PC-9 (cell line): Measurements from ENCODE around the gene BCKDK. TPM values are rescaled to one million over a fixed set of nuclear protein-coding genes. Genes with fewer than 3 reads are reported as not detected.
"Not testable (repeated sequence)": the region's sequence is repeated elsewhere in the genome, so short reads cannot be mapped to it uniquely, and the experiment has no call there.

Source experiments
- BruUV-seq: library from RNA; stranded (reverse); fragments of 400-500 nt; replicated peaks from 2 replicates; lab custom pipeline; 2021; lab: Mats Ljungman, UMichigan
- CTCF ChIA-PET: fragments of 300-600 bp; sonication (Branson Sonifier 250); formaldehyde crosslinking; loops from one replicate; lab custom pipeline; 2022; ENCODE audit warnings: antibody characterized with exemption; lab: Charles Lee
- POLR2A ChIA-PET: fragments of 300-600 bp; sonication (Branson Sonifier 250); formaldehyde crosslinking; loops from one replicate; lab custom pipeline; 2022; ENCODE audit warnings: antibody characterized with exemption; ENCODE audit not compliant: unreplicated experiment; lab: Charles Lee
- DNase-seq, 2 experiments: peaks; one replicate each; pipeline versions ENCODE4 v3.0.0 to v3.0.0-alpha.2; 2015 to 2022; ENCODE audit warnings: mixed read lengths in 1 of 2
- H2AFZ ChIP-seq: fragments of 200-600 bp; sonication (generic); 2 replicates; pipeline ENCODE4 v1.8.1; 2017; ENCODE audit warnings: antibody characterized with exemption
- H3F3A ChIP-seq: fragments of 200-600 bp; sonication (generic); 2 replicates; pipeline ENCODE4 v1.8.1; 2017; ENCODE audit warnings: antibody characterized with exemption, mild to moderate bottlenecking, low read depth; ENCODE audit not compliant: insufficient read depth
- H3K27ac ChIP-seq: fragments of 200-600 bp; sonication (generic); 2 replicates; pipeline ENCODE4 v1.6.1; 2016; ENCODE audit warnings: mixed run types
- H3K27me3 ChIP-seq: fragments of 200-600 bp; sonication (generic); 2 replicates; pipeline ENCODE4 v1.6.1; 2016; ENCODE audit warnings: low read depth, mixed run types; ENCODE audit not compliant: insufficient read depth
- H3K36me3 ChIP-seq: fragments of 200-600 bp; sonication (generic); 2 replicates; pipeline ENCODE4 v1.6.1; 2016; ENCODE audit warnings: low read depth, mixed run types
- H3K4me1 ChIP-seq: fragments of 200-600 bp; sonication (generic); replicated peaks from 2 replicates; pipeline ENCODE4 v1.6.1; 2016; ENCODE audit warnings: mixed run types; ENCODE audit not compliant: insufficient read depth
- H3K4me2 ChIP-seq: fragments of 200-600 bp; sonication (generic); 2 replicates; pipeline ENCODE4 v1.6.1; 2017; ENCODE audit warnings: mixed run types
- H3K4me3 ChIP-seq: fragments of 200-600 bp; sonication (generic); 2 replicates; pipeline ENCODE4 v1.6.1; 2016; ENCODE audit warnings: mixed run types
- H3K79me2 ChIP-seq: fragments of 200-600 bp; sonication (generic); 2 replicates; pipeline ENCODE4 v1.6.1; 2017; ENCODE audit warnings: low read depth, mixed run types
- H3K9me2 ChIP-seq: fragments of 200-600 bp; sonication (generic); 2 replicates; pipeline ENCODE4 v1.8.1; 2017; ENCODE audit warnings: mild to moderate bottlenecking; ENCODE audit not compliant: insufficient read depth
- H3K9me3 ChIP-seq: fragments of 200-600 bp; sonication (generic); 2 replicates; pipeline ENCODE4 v1.8.1; 2016; ENCODE audit warnings: low read depth; ENCODE audit not compliant: insufficient read depth
- H4K20me1 ChIP-seq: fragments of 200-600 bp; sonication (generic); 2 replicates; pipeline ENCODE4 v1.8.1; 2017; ENCODE audit not compliant: insufficient read depth
- EZH2 ChIP-seq: fragments of 200-600 bp; sonication (generic); IDR thresholded peaks from 2 replicates; pipeline ENCODE4 v1.8.0; 2017; ENCODE audit warnings: antibody characterized with exemption, low read depth
- intact Hi-C: fragments of 100-400 bp; cut with micrococcal nuclease; formaldehyde crosslinking; loops from one replicate; pipeline ENCODE4 v1.10.0; 2022; ENCODE audit not compliant: unreplicated experiment
- total RNA-seq: library from RNA; stranded (reverse); gene quantifications from 2 replicates; pipeline ENCODE4 v1.2.3, GENCODE V29; 2021
- TF ChIP-seq, protein P1 (sequence below): fragments of 200-600 bp; sonication (generic); conservative IDR thresholded peaks from 2 replicates; pipeline ENCODE4 v1.6.1; 2017; ENCODE audit warnings: mixed run types, antibody characterized with exemption, mild to moderate bottlenecking, moderate library complexity

BCKDK gene
- total RNA-seq, 1 experiment from 2014 or later = 41.5 TPM

DNA sequence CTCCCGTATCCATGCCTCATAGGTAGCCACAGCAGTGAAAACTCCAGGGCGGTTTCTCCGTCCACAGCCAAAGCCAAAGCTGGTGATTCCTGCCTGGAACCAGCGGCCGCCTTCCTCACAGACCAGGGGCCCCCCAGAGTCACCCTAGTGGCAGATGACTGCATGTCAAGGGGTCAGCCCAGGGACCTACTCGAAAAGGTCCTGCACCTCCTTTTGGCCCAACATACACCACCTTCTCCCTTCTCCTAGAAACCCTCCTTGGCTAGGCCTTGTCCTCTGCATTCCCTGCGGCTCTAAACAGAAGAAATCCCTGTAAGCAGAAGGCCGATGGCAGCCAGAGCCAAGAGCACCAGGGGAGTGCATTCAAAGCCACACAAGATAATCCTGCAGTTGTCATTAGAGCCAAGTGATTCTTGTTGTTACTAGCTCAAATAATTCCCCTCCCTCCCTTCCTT lies 35.5 kb downstream of the BCKDK start:
- Histone ChIP-seq H3K4me1 (peaks cover 28% of the 10 kb centered on the region), H3K4me2 (no peak overlapping the region), H3F3A (peaks cover 35% of the 10 kb centered on the region; the same call in 1 of the 2 replicates), H3K36me3 (no peaks in the 10 kb centered on the region), H2AFZ (no peak overlapping the region), H3K79me2 (no peaks in the 10 kb centered on the region), H3K4me3 (no peak overlapping the region), H3K9me3 (no peaks in the 10 kb centered on the region), H3K27ac (no peak overlapping the region), H3K27me3 (no peaks in the 10 kb centered on the region), H3K9me2 (no peaks in the 10 kb centered on the region), H4K20me1 (no peaks in the 10 kb centered on the region)
- intact Hi-C loops = loop anchor here (2.0 to 5.0 kb wide), 2 partner anchors 36 to 725 kb away; partner anchors contain the start of gene BCKDK
- no peak for DNase-seq
- no TSS peak for BruUV-seq
- ChIA-PET POLR2A (interaction anchor here (1.0 kb wide), 1 partner anchor 309 kb away, joined by 3 read pairs; no protein-coding TSS in a partner anchor), CTCF (interaction anchor here (1.0 to 1.2 kb wide), 2 partner anchors 26 to 159 kb away, joined by 3 to 17 read pairs; partner anchors contain the start of genes HSD3B7 and KAT8)
- TF ChIP-seq, protein P1, sequence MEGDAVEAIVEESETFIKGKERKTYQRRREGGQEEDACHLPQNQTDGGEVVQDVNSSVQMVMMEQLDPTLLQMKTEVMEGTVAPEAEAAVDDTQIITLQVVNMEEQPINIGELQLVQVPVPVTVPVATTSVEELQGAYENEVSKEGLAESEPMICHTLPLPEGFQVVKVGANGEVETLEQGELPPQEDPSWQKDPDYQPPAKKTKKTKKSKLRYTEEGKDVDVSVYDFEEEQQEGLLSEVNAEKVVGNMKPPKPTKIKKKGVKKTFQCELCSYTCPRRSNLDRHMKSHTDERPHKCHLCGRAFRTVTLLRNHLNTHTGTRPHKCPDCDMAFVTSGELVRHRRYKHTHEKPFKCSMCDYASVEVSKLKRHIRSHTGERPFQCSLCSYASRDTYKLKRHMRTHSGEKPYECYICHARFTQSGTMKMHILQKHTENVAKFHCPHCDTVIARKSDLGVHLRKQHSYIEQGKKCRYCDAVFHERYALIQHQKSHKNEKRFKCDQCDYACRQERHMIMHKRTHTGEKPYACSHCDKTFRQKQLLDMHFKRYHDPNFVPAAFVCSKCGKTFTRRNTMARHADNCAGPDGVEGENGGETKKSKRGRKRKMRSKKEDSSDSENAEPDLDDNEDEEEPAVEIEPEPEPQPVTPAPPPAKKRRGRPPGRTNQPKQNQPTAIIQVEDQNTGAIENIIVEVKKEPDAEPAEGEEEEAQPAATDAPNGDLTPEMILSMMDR = no peak
- TF ChIP-seq EZH2 = no peak

DNA sequence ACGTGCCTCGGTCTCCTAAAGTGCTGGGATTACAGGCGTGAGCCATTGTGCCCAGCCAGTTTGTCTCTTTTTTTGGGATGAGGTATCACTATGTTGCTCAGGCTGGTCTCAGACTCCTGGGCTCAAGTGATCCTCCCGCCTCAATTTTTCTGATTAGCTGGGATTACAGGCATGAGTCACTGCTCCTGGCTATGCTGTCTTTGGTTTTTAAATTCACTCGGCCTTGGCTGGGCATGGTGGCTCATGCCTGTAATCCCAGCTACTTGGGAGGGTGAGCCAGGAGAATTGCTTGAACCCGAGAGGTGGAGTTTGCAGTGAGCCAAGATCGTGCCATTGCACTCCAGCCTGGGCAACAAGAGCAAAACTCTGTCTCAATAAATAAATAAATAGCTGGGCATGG lies 36.2 kb downstream of the BCKDK start:
- peaks cover 34% of the 10 kb centered on the region; the same call in 1 of the 2 replicates for H3F3A ChIP-seq
- not testable (repeated sequence) for H3K4me3 ChIP-seq, BruUV-seq, H3K9me2 ChIP-seq, H3K36me3 ChIP-seq, H4K20me1 ChIP-seq, H3K9me3 ChIP-seq, H3K27me3 ChIP-seq, H3K4me2 ChIP-seq, H2AFZ ChIP-seq, H3K27ac ChIP-seq, DNase-seq, H3K79me2 ChIP-seq
- H3K4me1 ChIP-seq = peaks cover 23% of the 10 kb centered on the region
- intact Hi-C loops = loop anchor here (5.0 kb wide), 1 partner anchor 37 kb away; the partner anchor contains the start of gene BCKDK
- ChIA-PET CTCF (interaction anchor here (0.5 to 1.2 kb wide), 3 partner anchors 27 to 160 kb away, joined by 3 to 17 read pairs (median 3); partner anchors contain the start of genes HSD3B7 and KAT8), POLR2A (interaction anchor here (1.0 kb wide), 1 partner anchor 309 kb away, joined by 3 read pairs; no protein-coding TSS in a partner anchor)

DNA sequence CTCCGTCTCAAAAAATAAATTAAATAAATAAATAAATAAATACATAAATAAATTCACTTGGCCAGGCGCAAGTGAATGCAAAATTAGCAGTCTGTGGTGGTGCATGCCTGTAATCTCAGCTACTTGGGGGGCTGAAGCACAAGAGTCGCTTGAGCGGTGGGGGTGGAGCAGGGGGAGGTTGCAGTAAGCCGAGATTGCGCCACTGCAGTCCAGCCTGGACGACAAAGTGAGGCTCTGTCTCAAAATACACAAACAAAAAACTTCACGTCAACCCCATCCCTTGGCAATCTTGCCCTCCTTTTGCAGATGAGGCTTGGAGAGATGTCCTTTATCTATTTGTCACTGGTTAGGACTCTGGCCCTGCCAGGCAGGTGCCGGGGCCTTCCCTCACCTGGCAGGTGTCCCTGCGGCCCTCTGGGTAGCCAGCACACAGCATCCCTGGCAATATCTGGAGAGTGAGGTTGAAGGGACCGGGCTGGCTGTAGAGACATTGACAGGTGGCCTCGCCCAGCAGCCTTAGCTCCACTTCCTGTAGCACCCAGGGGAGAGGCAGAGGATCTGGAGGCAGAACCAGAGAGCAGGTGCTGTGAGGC lies 37.3 kb downstream of the BCKDK start:
- no peak overlapping the region for H3K4me3 ChIP-seq
- CTCF ChIA-PET = interaction anchor here (0.6 to 0.9 kb wide), 3 partner anchors 160 to 341 kb away, joined by 13 to 16 read pairs (median 15); partner anchors contain the start of gene HSD3B7
- H3K4me2 ChIP-seq = no peak overlapping the region
- H3F3A ChIP-seq = peaks cover 40% of the 10 kb centered on the region
- POLR2A ChIA-PET = no interaction called here
- DNase-seq = no peak
- no peaks in the 10 kb centered on the region for H3K27me3 ChIP-seq
- no peaks in the 10 kb centered on the region for H4K20me1 ChIP-seq
- no peak overlapping the region for H3K27ac ChIP-seq
- H3K4me1 ChIP-seq = peaks cover 25% of the 10 kb centered on the region
- no peaks in the 10 kb centered on the region for H3K9me2 ChIP-seq
- intact Hi-C loops = no loop called here
- no peaks in the 10 kb centered on the region for H3K79me2 ChIP-seq
- no peaks in the 10 kb centered on the region for H3K9me3 ChIP-seq
- H2AFZ ChIP-seq = no peak overlapping the region
- TF ChIP-seq, protein P1 = no peak
- TF ChIP-seq EZH2 = no peak
- H3K36me3 ChIP-seq = no peaks in the 10 kb centered on the region
- BruUV-seq = no TSS peak
